ENCODE data around the gene SALL1. TPM values are rescaled to one million over a fixed set of nuclear protein-coding genes. Genes with fewer than 3 reads are reported as not detected.

Gene SALL1
- total and polyA plus RNA-seq, 2 of the 4 experiments (the other 2 are of a cell fraction) = 0.90 to 5.2 TPM

GRCh38 chr16:51141106-51141505 is 10.0 kb downstream of the SALL1 start:
- Histone ChIP-seq H3K27me3 (ENCODE audit: control insufficient read depth, insufficient read depth, low read length) (no peaks in the 10 kb centered on the region), H3K18ac (ENCODE audit: low read depth, low read length) (no peak overlapping the region), H2BK120ac (ENCODE audit: low read depth, low read length) (no peak overlapping the region), H3K4me3 (ENCODE audit: insufficient read depth, low read depth, low read length) (no peak overlapping the region), H3K36me3 (ENCODE audit: control insufficient read depth, insufficient read depth, low read length) (peaks cover 52% of the 10 kb centered on the region), H2BK15ac (ENCODE audit: low read depth, low read length) (no peak overlapping the region), H3K56ac (ENCODE audit: extremely low read depth, insufficient read depth, low read length) (no peak overlapping the region), H2AFZ (replicated peaks; ENCODE audit: low read length, poor library complexity) (no peak overlapping the region), H3K4me2 (ENCODE audit: low read depth, low read length) (no peak overlapping the region), H3K79me1 (ENCODE audit: low read depth in 1 of 2, low read length in 2 of 2) (peaks cover 0 to 48% of the 10 kb centered on the region in 2 experiments; a peak in 3 of 4 replicates), H2BK20ac (ENCODE audit: low read depth, low read length) (no peak overlapping the region), H2BK5ac (ENCODE audit: low read depth, low read length, poor library complexity, severe bottlenecking) (no peak overlapping the region), H3K9me1 (ENCODE audit: insufficient read depth, low read length) (peaks cover 8% of the 10 kb centered on the region), H3K9me3 (ENCODE audit: control insufficient read depth, insufficient read depth, low read length) (no peaks in the 10 kb centered on the region), H3K14ac (replicated peaks; ENCODE audit: low read depth, low read length) (no peak overlapping the region), H3K4me1 (ENCODE audit: control insufficient read depth, insufficient read depth, low read length) (no peaks in the 10 kb centered on the region), H4K20me1 (ENCODE audit: insufficient read depth, low read length) (peaks cover 65% of the 10 kb centered on the region), H3K23ac (ENCODE audit: low read depth, low read length) (no peak overlapping the region), H2AK5ac (ENCODE audit: low read depth, low read length) (no peak overlapping the region), H3K9ac (ENCODE audit: low read depth, low read length) (no peak overlapping the region), H2AK9ac (replicated peaks; ENCODE audit: low read depth, low read length, poor library complexity) (no peak overlapping the region), H4K91ac (ENCODE audit: insufficient read depth, low read depth, low read length) (no peak overlapping the region), H4K5ac (ENCODE audit: low read depth, low read length) (no peak overlapping the region), H3K27ac (ENCODE audit: insufficient read depth, low read length) (no peak overlapping the region), H3K4ac (ENCODE audit: low read depth, low read length) (no peak overlapping the region), H4K8ac (ENCODE audit: low read depth in 2 of 2, low read length in 2 of 2) (no peak overlapping the region)
- in situ Hi-C loops (cut with MboI; ENCODE audit: low sequenced_read_pairs) = no loop called here
- ATAC-seq (ENCODE audit: low read depth) (no peak), DNase-seq (no peak)
- POLR2A ChIA-PET (ENCODE audit: unreplicated experiment) = no interaction called here
- TF ChIP-seq FOS (IDR thresholded peaks at IDR 0.05; ENCODE audit: low read depth, low read length) (no peak), RFX5 (IDR thresholded peaks at IDR 0.05; ENCODE audit: low read depth, low read length) (no peak)
- intact Hi-C loops (cut with micrococcal nuclease) = no loop called here
- no TSS peak for BruUV-seq (replicated peaks)
- 73% methylated on average over 5 of the region's 9 CpGs; no CpG with 5 or more reads in 1 of the 2 experiments for WGBS, 2 experiments (ENCODE audit: extremely low coverage in 2 of 2, insufficient read length in 1 of 2)
- CTCF ChIA-PET = no interaction called here
- dilution Hi-C loops (cut with HindIII; ENCODE audit: low sequenced_read_pairs, unreplicated experiment) = no loop called here
